HepG2 (cell line): Measurements from ENCODE around the gene SDHAF1. TPM values are rescaled to one million over a fixed set of nuclear protein-coding genes. Genes with fewer than 3 reads are reported as not detected.

ENCODE experiments used
- ATF6 ChIP-seq: sonication (generic); formaldehyde crosslinking; conservative IDR thresholded peaks from 2 replicates; pipeline ENCODE4 v1.4.0; 2020; ENCODE audit warnings: missing genetic modification reagents
- BATF2 ChIP-seq: sonication (generic); formaldehyde crosslinking; IDR thresholded peaks from 2 replicates; pipeline ENCODE4 v1.8.0; 2022; ENCODE audit warnings: mild to moderate bottlenecking, missing genetic modification reagents, moderate library complexity
- HHEX ChIP-seq: IDR thresholded peaks from 2 replicates; pipeline ENCODE4 v1.6.1; 2016; ENCODE audit warnings: control low read depth
- HMG20B ChIP-seq: conservative IDR thresholded peaks from 2 replicates; pipeline ENCODE4 v1.6.1; 2016; ENCODE audit warnings: missing genetic modification reagents, missing compliant biosample characterization
- KIAA2018 ChIP-seq: sonication (generic); formaldehyde crosslinking; IDR thresholded peaks from 2 replicates; pipeline ENCODE4 v1.5.0; 2020; ENCODE audit warnings: mild to moderate bottlenecking, missing genetic modification reagents, borderline replicate concordance
- KLF16 ChIP-seq, 2 experiments: sonication (generic) in 1 of 2; formaldehyde crosslinking in 1 of 2; IDR thresholded peaks; 2 replicates each; pipeline versions ENCODE4 v1.6.1 to v1.8.0; 2016 to 2023; ENCODE audit warnings: missing genetic modification reagents in 2 of 2, missing compliant biosample characterization in 1 of 2
- MEIS2 ChIP-seq: sonication (generic); formaldehyde crosslinking; IDR thresholded peaks from 2 replicates; pipeline ENCODE4 v1.9.0; 2021; ENCODE audit warnings: mild to moderate bottlenecking, missing genetic modification reagents
- NFE2L2 ChIP-seq: fragments of 150-350 bp; IDR thresholded peaks from 2 replicates; pipeline ENCODE4 v1.6.1; 2014; ENCODE audit warnings: low read length
- TFDP2 ChIP-seq: sonication (generic); formaldehyde crosslinking; IDR thresholded peaks from 2 replicates; pipeline ENCODE4 v1.4.0; 2020; ENCODE audit warnings: missing genetic modification reagents
- UBTF ChIP-seq: sonication (generic); formaldehyde crosslinking; IDR thresholded peaks from 2 replicates; pipeline ENCODE4 v1.4.0; 2020; ENCODE audit warnings: mild to moderate bottlenecking, missing genetic modification reagents
- ZBTB7B ChIP-seq: sonication (generic); formaldehyde crosslinking; IDR thresholded peaks from 2 replicates; pipeline ENCODE4 v1.4.0; 2020; ENCODE audit warnings: missing genetic modification reagents
- ZFP90 ChIP-seq: sonication (generic); formaldehyde crosslinking; IDR thresholded peaks from 2 replicates; pipeline ENCODE4 v1.8.0; 2022; ENCODE audit warnings: missing genetic modification reagents, mild to moderate bottlenecking, inconsistent platforms, borderline replicate concordance
- ZNF337 ChIP-seq: sonication (generic); formaldehyde crosslinking; IDR thresholded peaks from 2 replicates; pipeline ENCODE4 v1.5.1; 2020; ENCODE audit warnings: missing genetic modification reagents, low read depth, mild to moderate bottlenecking, borderline replicate concordance
- ZNF530 ChIP-seq: sonication (generic); formaldehyde crosslinking; IDR thresholded peaks from 2 replicates; pipeline ENCODE4 v1.5.0; 2020; ENCODE audit warnings: low read depth, mild to moderate bottlenecking, missing genetic modification reagents
- ZNF781 ChIP-seq: sonication (generic); formaldehyde crosslinking; IDR thresholded peaks from 2 replicates; pipeline ENCODE4 v1.5.1; 2020; ENCODE audit warnings: borderline replicate concordance, mild to moderate bottlenecking, missing genetic modification reagents; ENCODE audit errors: not compliant biosample characterization
- polyA plus RNA-seq, 8 experiments: library from polyadenylated mRNA; depleted of rRNA in 3 of 8; stranded (reverse) in 7 of 8; unstranded in 1 of 8; fragments of >200 nt; fragmentation: Illumina TruSeq in 4 of 8; extraction: Trizol in 4 of 8; gene quantifications; 2 replicates each; pipeline versions ENCODE4 v1.2.1 to v1.2.3, GENCODE V29; 2011 to 2016; ENCODE audit warnings: low read depth in 4 of 8, missing spikeins in 1 of 8, mixed read lengths in 1 of 8; ENCODE audit not compliant: insufficient read depth in 1 of 8
- total RNA-seq, 5 experiments: library from RNA; depleted of rRNA; stranded (reverse); fragments of >200 nt; fragmentation: Illumina TruSeq; extraction: Trizol; gene quantifications; 2 replicates each; pipeline ENCODE4 v1.2.3, GENCODE V29; 2016; ENCODE audit warnings: low read depth in 1 of 5

SDHAF1 gene
- total and polyA plus RNA-seq, 2 of the 13 experiments (the other 11 are each of a cell fraction or from before 2014, with no cell fraction given), result 17.8 to 22.8 TPM

- TF ChIP-seq KIAA2018 (CRISPR knock-in tag) (no peak), BATF2 (CRISPR knock-in tag) (no peak), NFE2L2 (no peak), MEIS2 (peak; percentile 86), ZNF781 (no peak), HMG20B (CRISPR knock-in tag) (0 out of 2 replicates have a peak, but pooled peaks have one; percentile 21), ATF6 (peak; percentile 83; the same call in 1 of the 2 replicates), ZFP90 (CRISPR knock-in tag) (peak; percentile 76; the same call in 1 of the 2 replicates), HHEX (CRISPR knock-in tag) (no peak), ZNF530 (0 out of 2 replicates have a peak, but pooled peaks have one; percentile 66), ZBTB7B (no peak), TFDP2 (CRISPR knock-in tag) (0 out of 2 replicates have a peak, but pooled peaks have one; percentile 43), UBTF (CRISPR knock-in tag) (no peak), KLF16 (CRISPR knock-in tag; IDR thresholded peaks at IDR 0.05) (peak in 1 of 2 experiments; percentile 87; a peak in 2 of 4 replicates), ZNF337 (CRISPR knock-in tag) (no peak)
Measured at GRCh38 chr19:35963514-35963913, 31.5 kb upstream of the SDHAF1 start (continued).
